ENCODE data around the gene COA5. TPM values are rescaled to one million over a fixed set of nuclear protein-coding genes. Genes with fewer than 3 reads are reported as not detected.

The COA5 gene
- total RNA-seq, 1 donor from 2014 or later, result 26.6 TPM

- Histone ChIP-seq H3K36me3 (peaks cover 92% of the 10 kb centered on the region), H3K4me1 (no peaks in the 10 kb centered on the region), H3K27ac (no peak overlapping the region), H3K9me3 (no peaks in the 10 kb centered on the region), H3K27me3 (no peaks in the 10 kb centered on the region), H3K4me3 (no peak overlapping the region)
- DNase-seq (no peak), ATAC-seq (no peak)
- no peak for TF ChIP-seq CTCF (IDR thresholded peaks at IDR 0.05)
- intact Hi-C loops (cut with DNase I), result no loop called here
Measured at GRCh38 chr2:98568161-98568956, 40.0 kb downstream of the COA5 start.

GRCh38 chr2:98565941-98566340 is 42.4 kb downstream of the COA5 start:
- intact Hi-C loops (cut with DNase I), result no loop called here
- no peak for TF ChIP-seq CTCF (IDR thresholded peaks at IDR 0.05)
- Histone ChIP-seq H3K27ac (no peak overlapping the region), H3K36me3 (peaks cover 77% of the 10 kb centered on the region), H3K27me3 (no peaks in the 10 kb centered on the region), H3K4me3 (no peak overlapping the region), H3K9me3 (no peaks in the 10 kb centered on the region), H3K4me1 (no peaks in the 10 kb centered on the region)
- DNase-seq (no peak), ATAC-seq (no peak)

GRCh38 chr2:98565286-98565860 is 42.9 kb downstream of the COA5 start:
- H3K27ac ChIP-seq, result no peak overlapping the region
- H3K36me3 ChIP-seq, result peaks cover 76% of the 10 kb centered on the region
- no peaks in the 10 kb centered on the region for H3K4me1 ChIP-seq
- H3K9me3 ChIP-seq, result no peaks in the 10 kb centered on the region
- TF ChIP-seq CTCF (IDR thresholded peaks at IDR 0.05), result no peak
- intact Hi-C loops (cut with DNase I), result no loop called here
- ATAC-seq, result no peak
- H3K4me3 ChIP-seq, result no peak overlapping the region
- H3K27me3 ChIP-seq, result no peaks in the 10 kb centered on the region
- DNase-seq, result no peak

GRCh38 chr2:98564541-98565132 is 43.7 kb downstream of the COA5 start:
- no peak overlapping the region for H3K27ac ChIP-seq
- TF ChIP-seq CTCF (IDR thresholded peaks at IDR 0.05), result no peak
- ATAC-seq (no peak), DNase-seq (no peak)
- no peak overlapping the region for H3K4me3 ChIP-seq
- no peaks in the 10 kb centered on the region for H3K9me3 ChIP-seq
- no peaks in the 10 kb centered on the region for H3K27me3 ChIP-seq
- intact Hi-C loops (cut with DNase I), result no loop called here
- peaks cover under 1% of the 10 kb centered on the region for H3K4me1 ChIP-seq
- H3K36me3 ChIP-seq, result peaks cover 69% of the 10 kb centered on the region

- intact Hi-C loops (cut with DNase I), result no loop called here
- Histone ChIP-seq H3K4me1 (peaks cover 5% of the 10 kb centered on the region), H3K36me3 (peaks cover 69% of the 10 kb centered on the region), H3K27me3 (no peaks in the 10 kb centered on the region), H3K27ac (no peak overlapping the region), H3K4me3 (no peak overlapping the region), H3K9me3 (no peaks in the 10 kb centered on the region)
- DNase-seq (no peak), ATAC-seq (no peak)
- TF ChIP-seq CTCF (IDR thresholded peaks at IDR 0.05), result no peak
Measured at GRCh38 chr2:98563394-98563793, 44.9 kb downstream of the COA5 start.
